NCI-H748 (cell line): ENCODE data around the gene NRP2.

Experiments
- DNase-seq: peaks from one replicate; lab custom pipeline; 2025; ENCODE audit not compliant: unreplicated experiment; lab: John Stamatoyannopoulos, UW

The NRP2 gene

DNA sequence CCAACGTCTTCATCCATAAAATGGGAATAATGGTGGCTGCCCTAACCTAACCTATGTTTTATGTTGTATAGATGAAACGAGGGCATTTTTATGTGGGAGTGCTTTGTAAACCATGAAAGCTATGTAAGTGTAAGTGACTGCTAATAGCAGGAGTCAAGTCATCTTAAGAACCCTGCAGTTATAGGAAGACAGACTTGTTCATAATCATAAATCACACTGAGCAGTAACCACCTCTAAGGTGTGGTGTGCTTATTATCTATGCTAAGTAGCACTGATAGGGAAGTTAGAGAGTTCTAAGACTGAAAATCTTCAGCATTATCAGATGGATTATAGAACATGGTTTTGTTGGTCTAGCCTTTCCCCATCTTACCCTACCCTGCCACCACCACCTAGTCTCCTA lies 24.2 kb upstream of the NRP2 start:
- no peak for DNase-seq

DNA sequence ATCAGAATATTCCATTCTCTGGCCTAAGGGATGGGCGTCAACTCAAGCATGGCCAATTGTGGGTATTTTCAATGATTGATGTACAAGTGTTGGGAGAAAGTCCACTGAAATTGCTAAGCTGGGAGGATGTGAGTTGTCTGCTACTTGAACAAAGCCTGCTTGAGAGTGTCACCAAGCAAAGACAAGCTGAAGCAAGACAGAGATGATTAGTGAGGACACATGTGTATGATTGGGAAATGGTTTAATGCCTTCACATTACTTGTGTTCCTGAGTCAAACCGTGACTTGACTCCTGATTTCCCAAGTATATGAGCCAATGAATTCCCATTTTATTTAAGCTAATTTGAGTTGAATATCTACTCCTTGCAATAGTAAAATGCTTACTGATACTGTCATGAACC lies 23.7 kb upstream of the NRP2 start:
- no peak for DNase-seq

DNA sequence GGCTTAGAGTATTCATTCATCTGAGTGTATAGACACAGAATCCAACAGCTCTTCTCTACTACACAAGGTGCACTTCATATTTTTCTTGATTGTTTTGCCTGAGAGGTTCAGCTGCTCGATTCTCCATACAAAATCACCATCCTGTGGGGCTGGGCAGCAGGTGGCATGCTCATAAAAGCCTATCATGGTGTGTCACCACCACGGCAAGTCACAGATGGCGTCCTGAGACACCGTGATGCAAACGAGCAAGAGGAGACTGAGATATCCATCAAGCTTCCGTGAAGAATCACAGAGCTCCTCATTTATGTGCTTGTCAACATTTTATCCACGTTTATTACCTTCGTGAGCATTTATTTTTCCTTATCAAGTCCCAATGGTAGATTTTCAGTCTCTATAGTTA lies 22.4 kb upstream of the NRP2 start:
- peak; percentile 22 for DNase-seq

DNA sequence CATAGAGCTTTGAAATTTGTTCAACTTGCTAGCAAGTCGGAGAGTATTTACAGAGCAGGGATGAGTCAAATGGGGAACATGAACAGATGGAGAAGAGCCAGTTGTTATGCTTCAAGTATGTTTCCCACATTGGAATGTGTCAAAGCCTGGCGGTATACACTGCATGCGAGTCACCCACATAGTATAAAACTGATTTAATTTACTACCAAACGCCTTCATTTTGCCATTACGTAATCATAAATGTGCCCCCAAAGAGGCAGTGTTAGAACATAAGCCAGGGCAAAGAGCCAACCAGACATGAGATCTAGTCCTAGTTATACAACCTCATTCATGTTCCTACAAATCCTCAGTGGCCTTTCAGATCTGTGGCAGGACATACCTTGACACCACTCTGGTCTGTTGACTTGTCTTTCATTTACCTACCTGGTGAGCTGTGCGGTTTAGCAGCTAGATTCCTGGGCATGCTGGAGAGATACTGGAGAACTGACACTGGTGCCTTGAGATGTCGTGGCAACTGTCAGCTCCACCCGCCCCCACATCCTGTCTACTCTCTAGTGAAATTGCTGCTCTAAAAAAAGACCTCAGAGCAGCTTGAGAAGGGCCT lies 21.7 kb upstream of the NRP2 start:
- peak; percentile 11 for DNase-seq

DNA sequence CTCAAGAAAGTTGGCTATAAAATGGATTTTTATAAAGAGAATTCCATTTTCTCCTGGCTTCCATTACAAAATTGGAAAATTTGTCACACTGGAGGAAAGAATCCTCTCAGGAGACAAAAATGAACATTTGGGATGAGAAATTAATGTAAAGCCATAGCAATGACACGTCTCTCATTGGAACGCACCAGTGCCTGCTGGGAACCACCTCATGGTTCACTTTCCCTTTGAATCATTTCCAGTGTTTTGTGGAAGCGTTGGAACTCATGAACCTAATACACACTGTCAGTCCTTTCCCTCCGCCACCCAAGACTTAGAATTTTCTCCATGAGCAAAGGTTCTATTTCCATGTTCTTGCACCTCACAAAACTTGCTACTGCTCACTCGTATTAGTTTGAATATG lies 21.0 kb upstream of the NRP2 start:
- no peak for DNase-seq

DNA sequence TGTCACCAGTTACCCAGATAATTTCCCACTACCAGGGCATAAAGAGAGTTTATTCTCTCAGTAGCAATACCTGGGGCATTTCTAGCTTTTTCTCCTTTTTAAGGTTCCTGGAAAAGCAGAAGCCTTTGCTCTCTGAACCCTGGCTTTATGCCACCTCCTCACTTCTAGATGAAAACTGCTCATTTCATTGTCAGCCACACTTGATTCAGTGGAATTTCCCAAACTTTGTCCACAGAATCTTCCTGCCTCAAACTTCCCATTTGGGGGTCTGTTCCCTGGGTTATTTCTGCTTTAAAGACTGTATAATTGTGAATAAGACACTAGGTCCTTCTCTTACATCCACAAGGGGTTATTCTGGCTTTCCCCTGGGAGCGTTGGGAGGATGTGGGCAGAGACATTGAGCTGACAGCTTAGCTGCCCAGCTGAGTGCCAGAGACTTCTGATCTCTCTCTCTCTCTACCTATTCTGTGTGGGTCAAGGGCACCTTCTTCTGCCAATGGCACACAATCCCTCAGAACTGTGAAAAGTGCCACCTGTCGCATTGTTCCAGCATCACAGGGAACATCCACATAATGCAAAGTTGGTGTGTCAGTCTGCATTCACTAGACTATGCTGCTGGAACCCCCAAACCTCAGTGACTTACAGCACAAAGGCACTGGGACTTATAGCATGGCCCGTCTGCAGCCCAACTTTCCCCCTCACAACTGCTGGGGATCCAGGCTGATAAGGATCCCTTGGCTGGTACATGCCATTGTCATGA lies 19.9 kb upstream of the NRP2 start:
- no peak for DNase-seq

DNA sequence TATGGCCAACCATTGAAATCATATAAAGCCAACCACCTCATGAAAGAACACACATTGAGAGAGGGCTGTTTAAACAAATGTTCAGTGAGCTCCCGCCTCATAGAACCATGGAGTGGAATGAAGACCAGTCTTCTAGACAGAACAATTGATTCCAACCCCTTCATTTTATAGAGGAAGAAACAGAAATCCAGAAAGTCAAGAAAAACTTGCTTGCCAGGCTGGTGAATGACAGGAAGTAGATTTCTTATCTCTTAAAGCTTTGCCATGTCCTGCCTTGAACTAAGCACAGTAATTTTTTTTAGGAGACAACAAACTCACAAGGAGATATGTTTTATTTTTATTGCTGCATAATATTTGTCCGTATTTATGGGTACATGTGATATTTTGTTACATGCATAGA lies 16.5 kb upstream of the NRP2 start:
- no peak for DNase-seq

DNA sequence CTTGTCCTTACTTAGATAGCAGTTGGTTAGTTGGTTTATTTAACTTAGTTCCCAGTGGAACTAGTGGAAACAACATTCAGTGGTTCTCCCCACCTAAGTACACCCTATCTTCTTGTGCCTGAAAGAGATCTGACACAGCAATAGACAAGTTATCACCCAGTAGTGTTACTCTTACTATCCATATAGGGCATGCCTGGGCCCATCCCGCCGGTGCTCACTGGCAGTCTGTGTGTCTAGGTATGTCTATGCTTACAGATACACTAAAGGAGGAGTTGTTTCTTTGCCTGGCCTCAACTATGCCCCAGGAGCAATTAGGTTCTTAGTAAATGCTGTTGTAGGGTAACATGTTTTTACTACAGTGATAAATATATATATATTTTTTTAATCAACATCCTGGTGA lies 12.0 kb upstream of the NRP2 start:
- DNase-seq, result no peak

DNA sequence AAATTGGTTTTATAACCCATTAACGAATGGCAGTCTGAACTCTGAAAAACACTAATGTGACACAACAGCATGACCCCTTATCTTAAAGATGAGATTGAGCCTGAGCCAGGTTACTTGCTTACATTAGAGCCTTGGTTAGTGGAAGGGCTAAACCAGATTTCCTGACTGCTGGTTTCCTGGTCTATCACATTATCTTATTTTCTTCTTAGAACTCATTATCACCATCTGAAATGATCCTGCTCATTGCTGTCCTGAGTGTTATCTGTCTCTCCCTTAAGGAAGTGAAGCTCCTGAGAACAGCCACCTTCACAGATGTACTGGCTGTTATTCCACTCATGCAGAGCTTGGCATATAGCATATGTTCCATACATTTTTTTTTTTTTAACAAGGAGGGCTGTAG lies 9.0 kb upstream of the NRP2 start:
- no peak for DNase-seq

DNA sequence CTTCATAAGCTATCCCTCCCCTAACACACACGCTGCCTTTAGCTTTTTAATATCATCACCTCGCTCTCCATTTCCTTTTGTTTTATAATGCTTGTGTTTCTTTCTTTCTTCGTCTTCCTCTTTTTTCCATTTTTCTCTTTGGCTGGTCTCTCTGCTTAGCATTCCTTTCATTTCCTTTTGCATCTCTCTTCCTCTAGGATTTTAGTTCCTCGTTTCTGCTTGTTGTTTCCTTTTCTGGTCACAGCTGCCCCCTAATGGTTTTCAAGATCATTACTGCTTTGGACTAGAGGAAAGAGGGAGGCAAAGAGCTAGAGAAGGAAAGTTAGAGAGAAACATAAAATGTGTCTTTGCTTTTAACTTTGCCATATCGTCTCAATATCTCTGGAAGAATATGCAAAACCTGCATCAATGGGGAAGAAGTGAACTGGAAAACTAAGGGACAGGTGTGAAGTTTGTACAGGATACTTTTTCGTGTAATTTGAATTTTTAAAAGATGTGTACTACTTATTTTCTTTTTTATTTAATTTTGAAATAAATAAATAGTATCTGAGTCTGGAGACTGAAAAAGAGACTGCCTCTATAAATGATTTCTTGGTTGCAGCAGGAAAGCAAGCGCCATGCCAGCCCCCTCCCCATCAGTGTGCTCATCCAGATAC lies 6.3 kb upstream of the NRP2 start:
- DNase-seq, result peak; percentile 76

DNA sequence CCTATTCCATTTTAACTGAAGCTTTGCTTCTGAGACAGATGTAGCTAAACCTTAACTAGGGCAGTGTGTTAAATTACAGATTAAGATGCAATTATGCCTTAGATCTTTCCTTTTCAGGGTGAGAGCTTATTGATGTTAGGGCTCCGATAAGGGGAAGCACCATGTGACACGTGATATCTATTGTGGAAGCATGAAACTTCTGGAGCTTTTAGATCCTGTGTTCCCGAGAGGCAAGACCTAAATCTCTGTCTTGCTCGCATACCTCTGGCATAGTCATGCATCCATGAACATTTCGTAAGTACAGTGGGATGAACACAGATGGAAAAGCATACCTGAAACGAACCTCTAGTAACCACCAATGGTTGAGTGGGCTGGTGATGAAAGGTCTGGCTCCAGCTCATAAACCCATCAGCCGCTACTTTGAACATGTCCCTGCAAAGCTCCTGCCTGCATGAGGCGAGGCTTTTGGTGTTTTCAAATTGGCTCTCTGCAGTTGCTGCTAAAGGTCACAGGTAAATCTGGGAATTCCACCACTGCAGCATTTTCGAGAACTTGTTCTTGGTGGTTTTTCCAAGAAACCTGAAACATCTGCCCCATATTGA lies 3.7 kb upstream of the NRP2 start:
- DNase-seq, result no peak

DNA sequence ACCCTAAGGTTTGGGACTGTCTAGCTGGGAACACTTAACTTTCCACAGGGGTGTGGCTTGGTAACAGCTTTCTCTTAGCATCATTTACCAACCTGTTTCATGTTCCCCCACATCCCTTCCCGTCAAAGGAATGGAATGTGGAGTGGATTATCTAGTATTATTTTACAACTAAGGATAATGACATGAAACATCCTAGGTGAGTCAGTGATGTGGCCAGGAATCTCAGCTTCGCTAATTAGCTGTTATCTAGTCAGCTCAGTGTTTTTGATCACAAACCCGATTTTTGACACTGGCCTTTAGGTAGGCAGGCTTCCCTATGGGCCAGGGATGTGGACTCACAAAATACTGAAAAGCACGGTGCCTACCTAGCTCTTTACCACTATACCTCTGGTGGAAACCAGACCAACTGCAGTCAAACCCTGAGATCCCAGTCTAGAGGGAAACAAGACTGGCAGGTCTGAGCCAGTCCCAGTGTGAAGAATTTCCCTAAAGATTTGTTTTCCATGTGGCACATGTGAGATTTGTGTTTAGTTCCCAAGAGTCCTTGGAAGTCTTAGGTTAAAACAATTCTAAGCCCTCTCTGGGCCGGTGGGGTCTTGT lies 2.8 kb upstream of the NRP2 start:
- no peak for DNase-seq

DNA sequence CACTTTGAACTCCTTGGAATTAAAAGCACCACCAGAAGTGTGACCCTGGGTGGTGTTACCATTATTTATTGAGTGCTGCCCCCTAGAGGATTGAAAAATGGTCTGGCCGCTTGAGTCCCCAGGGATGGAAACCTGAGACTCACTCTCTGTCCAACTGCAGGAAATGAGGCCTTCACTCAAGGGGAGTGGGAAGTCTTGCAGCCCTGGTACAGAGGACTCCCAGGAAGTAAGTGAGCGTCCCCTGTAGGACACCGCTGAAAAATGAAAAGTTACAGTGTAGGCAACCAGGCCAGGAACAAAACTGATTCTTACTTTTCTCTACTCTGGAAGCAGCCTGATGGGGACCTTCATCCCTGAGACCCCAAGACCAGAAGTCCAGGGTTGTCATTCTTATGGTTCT lies 2.2 kb upstream of the NRP2 start:
- peak; percentile 95 for DNase-seq

DNA sequence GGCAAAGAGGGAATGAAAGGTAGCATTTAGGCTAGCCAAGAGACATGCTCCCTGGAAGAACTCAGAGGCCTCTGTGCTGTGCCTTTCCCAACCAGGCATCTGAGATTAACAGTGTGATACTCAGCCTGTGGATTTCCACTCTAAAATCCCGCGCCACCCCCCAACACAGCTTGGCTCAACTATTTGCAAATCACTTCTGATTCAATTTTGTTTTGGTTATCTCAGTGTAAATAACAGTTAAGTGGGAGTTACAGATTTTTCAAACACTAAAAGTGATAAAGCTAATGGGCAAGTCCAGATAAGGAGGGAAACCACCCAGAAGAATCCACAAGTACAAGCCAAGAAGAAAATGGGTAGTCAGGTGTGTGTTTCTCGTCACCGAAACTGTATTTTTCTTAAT lies 1.4 kb upstream of the NRP2 start:
- no peak for DNase-seq

DNA sequence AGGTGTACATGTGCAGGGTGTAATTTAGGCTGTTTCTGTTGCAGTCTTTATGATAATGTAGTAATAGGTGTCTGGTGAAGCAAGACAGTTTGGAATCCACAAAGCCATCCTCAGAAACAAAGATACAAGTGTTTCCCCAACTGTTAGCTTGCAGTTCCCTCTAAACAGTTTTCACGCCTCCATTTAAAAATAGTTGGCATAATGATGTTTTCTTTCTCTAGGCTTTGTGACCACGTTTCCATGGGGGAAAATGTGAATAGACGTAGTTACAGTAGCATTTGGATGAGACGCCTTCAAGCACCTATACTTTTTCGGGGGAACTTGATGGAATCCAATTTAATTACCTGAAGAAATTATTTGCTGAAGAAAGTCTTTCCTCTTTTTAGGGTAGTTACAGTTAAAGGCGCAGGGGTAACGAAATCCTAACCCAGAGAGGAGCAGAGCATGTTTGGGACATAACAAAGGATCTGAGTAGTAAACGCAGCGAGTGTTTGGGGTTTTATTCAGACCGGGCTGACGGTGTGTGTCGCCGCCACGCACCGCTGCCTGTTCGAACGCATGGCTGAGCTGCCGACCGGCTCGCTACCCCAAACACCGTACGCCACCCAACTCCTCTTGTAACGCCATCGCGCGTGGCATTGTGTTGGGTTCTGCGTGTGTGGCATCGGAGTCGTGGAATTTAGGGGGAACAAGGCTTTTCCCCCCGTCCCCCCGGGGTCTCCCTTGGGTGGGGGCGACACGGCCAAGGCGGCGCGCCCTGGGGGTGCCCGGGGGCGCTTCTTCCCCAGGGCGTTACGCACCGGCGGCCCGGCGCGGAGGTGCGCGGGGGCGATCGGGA lies 681 bp upstream of the NRP2 start:
- peak; percentile 58 for DNase-seq

DNA sequence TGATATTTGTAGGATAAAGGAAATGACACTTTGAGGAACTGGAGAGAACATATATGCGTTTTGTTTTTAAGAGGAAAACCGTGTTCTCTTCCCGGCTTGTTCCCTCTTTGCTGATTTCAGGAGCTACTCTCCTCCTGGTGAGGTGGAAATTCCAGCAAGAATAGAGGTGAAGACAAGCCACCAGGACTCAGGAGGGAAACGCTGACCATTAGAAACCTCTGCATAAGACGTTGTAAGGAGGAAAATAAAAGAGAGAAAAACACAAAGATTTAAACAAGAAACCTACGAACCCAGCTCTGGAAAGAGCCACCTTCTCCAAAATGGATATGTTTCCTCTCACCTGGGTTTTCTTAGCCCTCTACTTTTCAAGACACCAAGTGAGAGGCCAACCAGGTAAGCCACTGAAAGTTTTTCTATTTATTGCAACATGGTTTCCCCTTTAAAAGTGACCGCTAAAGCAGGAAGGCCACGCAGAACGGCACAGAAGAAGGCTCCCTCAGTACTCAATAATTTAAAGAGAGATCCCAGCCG lies 735 bp downstream of the NRP2 start:
- no peak for DNase-seq

DNA sequence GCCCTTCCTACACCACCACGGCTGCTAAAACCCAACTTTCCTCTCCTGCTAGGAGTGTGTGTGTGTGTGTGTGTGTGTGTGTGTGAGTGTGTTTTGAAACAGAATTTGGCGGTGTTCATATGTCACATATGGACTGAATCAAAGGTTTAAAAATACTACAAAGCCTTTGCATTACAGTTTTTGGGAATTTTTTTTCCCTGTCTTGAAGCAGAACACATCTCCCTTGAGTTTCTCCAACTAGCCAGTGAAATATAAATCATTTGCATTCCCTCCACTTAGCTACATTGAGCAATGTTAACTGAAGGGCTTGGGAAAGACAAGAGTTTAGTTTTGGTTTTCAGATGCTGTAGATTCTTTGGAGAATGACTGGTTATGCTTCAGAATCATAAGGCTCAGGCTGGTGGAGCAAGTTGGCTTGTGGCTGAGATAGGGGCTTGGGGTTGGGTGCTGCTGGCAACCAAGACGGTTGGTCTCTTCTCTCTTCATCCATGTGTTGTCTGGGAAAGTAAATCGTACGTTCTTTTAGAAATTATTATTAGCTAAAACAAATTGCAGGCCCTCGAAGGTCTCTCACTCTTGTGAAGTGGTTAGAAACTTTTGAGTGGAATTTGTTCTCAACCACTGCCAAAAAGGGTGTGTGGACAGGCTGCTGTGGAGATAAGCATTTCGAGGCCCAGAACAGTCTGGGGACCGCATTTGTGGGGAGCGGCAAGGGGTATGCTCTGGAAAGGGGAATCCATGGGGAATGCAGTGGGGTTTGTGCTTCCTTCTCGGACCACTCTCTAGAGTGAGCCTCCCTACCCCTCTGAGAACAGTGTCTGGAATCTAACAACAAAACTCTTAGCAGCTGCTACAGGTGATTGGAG lies 1.4 kb downstream of the NRP2 start:
- DNase-seq, result no peak

DNA sequence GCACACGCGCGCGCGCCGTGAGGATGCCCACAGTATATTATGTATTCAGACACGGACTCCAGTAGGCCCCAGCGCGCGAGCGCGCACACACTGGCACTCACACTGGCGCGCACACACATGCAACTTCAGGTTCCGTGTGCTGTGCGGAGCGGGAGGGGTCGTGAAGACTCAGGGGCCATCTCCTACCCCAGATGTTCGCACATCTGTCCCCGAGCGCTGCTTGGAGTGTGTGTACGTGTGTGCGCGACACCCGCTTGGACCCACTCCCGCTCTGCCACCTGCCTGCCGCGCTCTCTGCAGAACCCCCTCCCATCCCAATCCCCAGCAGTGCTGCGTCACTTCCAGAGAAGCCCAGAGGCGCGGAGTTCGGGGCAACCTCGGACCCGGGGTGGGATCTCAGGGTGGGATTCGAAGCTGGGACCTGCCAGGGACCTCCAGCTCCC lies 2.6 kb downstream of the NRP2 start:
- DNase-seq, result peak; percentile 42

DNA sequence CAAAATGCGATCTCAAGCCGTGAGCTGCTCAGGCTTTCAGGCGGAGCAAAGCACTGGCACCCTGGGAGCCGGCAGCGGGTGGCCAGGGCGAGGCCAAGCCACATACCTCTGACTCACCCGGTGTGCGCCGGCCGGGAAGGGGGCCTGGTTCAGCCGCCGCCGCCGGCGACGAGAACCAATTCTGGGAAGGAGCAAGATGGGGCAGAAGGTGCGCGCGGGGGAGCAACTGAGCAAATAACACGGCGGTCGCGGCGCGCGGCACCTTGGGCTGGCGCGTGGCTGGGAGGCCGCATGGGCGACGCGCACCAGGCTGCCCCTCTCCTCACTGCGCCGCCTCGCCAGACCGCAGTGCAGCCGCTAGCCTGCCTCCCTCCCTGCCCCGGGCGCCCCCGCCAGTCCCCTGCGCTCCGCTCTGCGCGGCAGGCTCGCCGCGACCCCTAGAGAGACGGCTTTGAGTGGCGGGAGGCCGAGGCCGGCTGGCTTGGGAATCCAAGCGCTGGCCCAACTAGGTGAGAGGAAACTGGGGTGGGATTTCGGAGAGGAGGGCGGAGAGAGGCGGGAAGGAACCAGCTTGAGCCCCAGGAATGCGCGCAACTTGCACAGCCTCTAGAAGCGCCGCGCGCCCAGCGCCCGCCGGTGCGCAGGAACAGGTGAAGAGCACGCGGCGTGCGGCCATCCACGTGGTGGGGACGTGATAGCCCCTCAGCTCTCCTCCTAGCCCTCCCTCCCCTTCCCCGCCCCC lies 3.2 kb downstream of the NRP2 start:
- DNase-seq, result peak; percentile 84
